Gastroesophageal sphincter (tissue), 4 donors: Measurements from ENCODE around the gene TWIST2. TPM values are rescaled to one million over a fixed set of nuclear protein-coding genes. Genes with fewer than 3 reads are reported as not detected.

Experiments
- ATAC-seq: fragments of 150-250 bp; one replicate; pipeline ENCODE4 v1.9.1; 2016; ENCODE audit warnings: mild to moderate bottlenecking, moderate library complexity
- H3K27ac ChIP-seq, 4 donors: fragments of 200-600 bp; sonication (generic) in 3 of 4; 1 replicate in 3 of 4; 2 replicates in 1 of 4; pipeline ENCODE4 v1.5.1; 2016 to 2019
- H3K27me3 ChIP-seq: fragments of 200-600 bp; sonication (generic); one replicate; pipeline ENCODE4 v1.5.1; 2019
- H3K36me3 ChIP-seq, 2 donors: fragments of 200-600 bp; sonication (generic); one replicate each; pipeline ENCODE4 v1.5.1; 2019; ENCODE audit warnings: control low read depth in 1 of 2
- H3K4me1 ChIP-seq, 3 donors: fragments of 200-600 bp; sonication (generic); 1 replicate in 2 of 3; 2 replicates in 1 of 3; pipeline ENCODE4 v1.5.1; 2016 to 2019; ENCODE audit warnings: control low read depth in 2 of 3
- H3K4me3 ChIP-seq, 2 donors: fragments of 200-600 bp; sonication (generic); one replicate each; pipeline ENCODE4 v1.5.1; 2019; ENCODE audit warnings: mild to moderate bottlenecking in 1 of 2, moderate library complexity in 1 of 2
- H3K9me3 ChIP-seq, 3 donors: fragments of 200-600 bp; sonication (generic); one replicate each; pipeline ENCODE4 v1.5.1; 2017 to 2019; ENCODE audit warnings: control low read depth in 2 of 3
- CTCF ChIP-seq, 4 experiments: fragments of 200-600 bp in 2 of 4; fragments of 450-650 bp in 2 of 4; sonication (generic) in 1 of 4; IDR thresholded peaks; one replicate each; pipeline ENCODE4 v1.5.1; 2017 to 2019; ENCODE audit warnings: antibody characterized with exemption in 4 of 4, mild to moderate bottlenecking in 2 of 4, moderate library complexity in 2 of 4
- EP300 ChIP-seq: sonication (generic); formaldehyde crosslinking; IDR thresholded peaks from one replicate; pipeline ENCODE4 v1.6.1; 2017; ENCODE audit warnings: antibody characterized with exemption, mild to moderate bottlenecking
- POLR2A ChIP-seq, 2 donors: fragments of 450-650 bp; IDR thresholded peaks; one replicate each; pipeline ENCODE4 v1.6.1; 2017; ENCODE audit warnings: antibody characterized with exemption in 2 of 2, mild to moderate bottlenecking in 2 of 2, moderate library complexity in 1 of 2
- POLR2AphosphoS5 ChIP-seq: sonication (generic); formaldehyde crosslinking; IDR thresholded peaks from one replicate; pipeline ENCODE4 v1.6.1; 2017; ENCODE audit warnings: antibody characterized with exemption
- WGBS, 2 donors: methylation state at CpG; one replicate each; pipeline ENCODE4 v1.1.5; 2018; ENCODE audit warnings: low coverage in 1 of 2; 5-methylcytosine and 5-hydroxymethylcytosine counted together
- total RNA-seq, 4 donors: library from RNA; depleted of rRNA; stranded (reverse); fragments of >200 nt; gene quantifications; one replicate each; pipeline ENCODE4 v1.1.0, GENCODE V29; 2016

Gene TWIST2
- total RNA-seq, 4 donors from 2014 or later: 17.7 to 69.6 (median 45.2) TPM

- ATAC-seq: no peak
- Histone ChIP-seq H3K4me3 (no peak overlapping the region), H3K9me3 (peaks cover 0 to 13% (median 0%) of the 10 kb centered on the region in 3 donors), H3K36me3 (peaks cover 0 to 14% of the 10 kb centered on the region in 2 donors), H3K27ac (no peak overlapping the region), H3K27me3 (peaks cover 18% of the 10 kb centered on the region), H3K4me1 (no peaks in the 10 kb centered on the region)
- TF ChIP-seq EP300 (no peak), CTCF (IDR thresholded peaks at IDR 0.05) (no peak), POLR2A (IDR thresholded peaks at IDR 0.05) (no peak), POLR2AphosphoS5 (no peak)
- 55 to 92% methylated on average over 2 to 4 of the region's 11 CpGs for WGBS, 2 donors
Observed at GRCh38 chr2:238914648-238915015, 66.7 kb downstream of the TWIST2 start.

DNA sequence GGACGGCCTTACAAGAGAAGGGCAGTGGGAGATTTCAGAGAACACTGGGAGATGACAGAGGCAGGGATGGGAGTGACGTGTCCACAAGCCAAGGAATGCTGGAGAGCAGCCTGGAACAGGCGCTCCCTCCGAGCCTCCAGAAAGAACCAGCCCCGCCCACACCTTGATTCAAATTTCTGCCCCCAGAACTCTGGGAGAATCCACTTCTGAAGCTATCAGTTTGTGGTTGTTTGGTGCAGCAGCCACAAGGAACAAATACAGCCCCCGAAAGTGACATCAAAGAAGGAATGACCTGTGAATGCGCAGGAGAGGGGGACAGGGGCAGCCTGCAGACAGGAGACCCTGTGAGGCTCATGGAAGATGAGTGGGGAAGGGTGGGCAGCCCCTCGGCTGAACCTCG lies 67.3 kb downstream of the TWIST2 start:
- no peak for TF ChIP-seq POLR2A (IDR thresholded peaks at IDR 0.05)
- TF ChIP-seq CTCF (IDR thresholded peaks at IDR 0.05): no peak
- no peak for TF ChIP-seq EP300
- TF ChIP-seq POLR2AphosphoS5: no peak

DNA sequence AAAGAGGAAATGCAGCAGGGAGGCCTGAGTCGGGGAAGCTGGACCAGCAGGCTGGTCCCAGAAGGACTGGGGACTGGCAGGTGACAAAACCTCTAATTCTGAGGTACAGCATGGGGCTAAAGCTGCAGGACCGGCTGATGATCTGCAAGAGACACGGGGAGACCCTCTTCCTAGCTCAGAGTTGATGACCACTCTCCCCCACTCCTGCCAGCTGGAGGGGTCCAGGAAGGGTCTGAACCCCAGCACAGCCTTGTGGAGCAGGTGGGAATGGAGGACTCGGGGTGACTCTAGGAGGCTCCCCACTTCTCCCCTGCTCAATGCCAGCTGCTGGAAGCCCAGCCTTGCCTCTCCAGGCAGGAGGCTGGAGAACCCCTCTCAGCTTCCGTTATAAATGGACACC lies 67.7 kb downstream of the TWIST2 start:
- Histone ChIP-seq H3K27me3 (peaks cover 18% of the 10 kb centered on the region), H3K4me1 (no peaks in the 10 kb centered on the region), H3K27ac (no peak overlapping the region), H3K9me3 (peaks cover 0 to 13% (median 0%) of the 10 kb centered on the region in 3 donors), H3K36me3 (peaks cover 0 to 13% of the 10 kb centered on the region in 2 donors), H3K4me3 (no peak overlapping the region)
- ATAC-seq: no peak
- WGBS, 2 donors: 82 to 100% methylated on average over 2 to 3 of the region's 5 CpGs
- TF ChIP-seq POLR2A (IDR thresholded peaks at IDR 0.05) (no peak), CTCF (IDR thresholded peaks at IDR 0.05) (no peak), POLR2AphosphoS5 (no peak), EP300 (no peak)

More for the DNA sequence above, 67.3 kb downstream of the TWIST2 start:
- peaks cover 0 to 13% (median 0%) of the 10 kb centered on the region in 3 donors for H3K9me3 ChIP-seq
- peaks cover 0 to 14% of the 10 kb centered on the region in 2 donors for H3K36me3 ChIP-seq
- H3K27me3 ChIP-seq: peaks cover 18% of the 10 kb centered on the region
- 74 to 88% methylated on average over 4 to 8 of the region's 9 CpGs for WGBS, 2 donors
- no peaks in the 10 kb centered on the region for H3K4me1 ChIP-seq
- H3K27ac ChIP-seq: no peak overlapping the region
- no peak overlapping the region for H3K4me3 ChIP-seq
- no peak for ATAC-seq

DNA sequence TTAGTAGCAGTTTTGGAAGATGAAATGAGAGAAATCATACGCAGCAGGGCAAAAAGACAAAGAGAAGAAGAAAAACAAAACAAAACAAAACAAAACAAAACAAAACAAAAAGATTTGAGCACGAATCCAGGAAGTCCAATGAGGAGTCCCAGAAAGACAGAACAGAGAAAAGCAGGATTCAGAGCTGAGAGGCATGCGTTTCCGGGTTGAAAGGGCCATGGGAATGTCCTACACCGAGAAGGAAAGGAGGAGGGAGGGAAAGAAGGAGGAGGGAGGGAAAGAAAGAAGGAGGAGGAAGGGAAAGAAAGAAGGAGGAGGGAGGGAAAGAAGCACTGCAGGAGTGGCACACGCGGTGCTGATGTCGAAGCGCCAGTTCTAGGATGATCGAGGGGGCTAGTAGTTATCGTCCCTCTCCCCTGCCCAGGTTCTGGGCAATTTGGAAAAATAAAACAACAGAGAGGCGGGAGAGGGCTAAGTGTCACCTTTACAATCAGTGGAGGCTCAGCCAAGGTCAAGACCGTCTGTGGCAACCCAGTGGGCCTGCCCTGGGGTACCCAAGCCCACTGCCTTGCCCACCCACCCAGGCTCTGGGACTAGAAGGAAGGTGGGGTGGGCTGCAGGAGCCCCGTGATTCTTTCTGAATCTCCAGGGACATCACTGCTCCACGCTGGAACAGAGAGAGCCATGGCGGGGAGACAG lies 68.4 kb downstream of the TWIST2 start:
- H3K27me3 ChIP-seq: peaks cover 18% of the 10 kb centered on the region
- WGBS, 2 donors: 82 to 89% methylated on average over 5 to 12 of the region's 16 CpGs
- H3K36me3 ChIP-seq: peaks cover 0 to 6% of the 10 kb centered on the region in 2 donors

More for the DNA sequence above, 68.4 kb downstream of the TWIST2 start:
- ATAC-seq: no peak
- H3K4me3 ChIP-seq: no peak overlapping the region
- no peak for TF ChIP-seq CTCF (IDR thresholded peaks at IDR 0.05)
- no peak for TF ChIP-seq POLR2A (IDR thresholded peaks at IDR 0.05)
- TF ChIP-seq POLR2AphosphoS5: no peak
- no peak overlapping the region for H3K27ac ChIP-seq
- H3K4me1 ChIP-seq: no peaks in the 10 kb centered on the region
- H3K9me3 ChIP-seq: peaks cover 0 to 13% (median 0%) of the 10 kb centered on the region in 3 donors
